ENCODE measurements around the gene SPECC1.
A peak's percentile ranks its signal among the peaks of the same experiment; 100 is the strongest.
"Not testable (repeated sequence)": the region's sequence is repeated elsewhere in the genome, so short reads cannot be mapped to it uniquely, and the experiment has no call there.

SPECC1 gene

GRCh38 chr17:20133517-20133916 lies 124.4 kb downstream of the SPECC1 start:
- no peak for DNase-seq

GRCh38 chr17:20141198-20141972 lies 132.2 kb downstream of the SPECC1 start:
- DNase-seq = no peak

- DNase-seq = no peak
Measured at GRCh38 chr17:20142268-20142667, 133.1 kb downstream of the SPECC1 start.

GRCh38 chr17:20143740-20144139 lies 134.6 kb downstream of the SPECC1 start:
- no peak for DNase-seq

GRCh38 chr17:20145567-20145966 lies 136.4 kb downstream of the SPECC1 start:
- DNase-seq = no peak

GRCh38 chr17:20149251-20149650 lies 140.1 kb downstream of the SPECC1 start:
- DNase-seq = no peak

GRCh38 chr17:20151174-20151573 lies 142.0 kb downstream of the SPECC1 start:
- DNase-seq = no peak

GRCh38 chr17:20153231-20153630 lies 144.1 kb downstream of the SPECC1 start:
- no peak for DNase-seq

GRCh38 chr17:20154286-20155000 lies 145.3 kb downstream of the SPECC1 start:
- DNase-seq = no peak

- peak; percentile 94 for DNase-seq
Measured at GRCh38 chr17:20155258-20156195, 146.4 kb downstream of the SPECC1 start.

- DNase-seq = peak; percentile 37
Measured at GRCh38 chr17:20156196-20157000, 147.2 kb downstream of the SPECC1 start.

GRCh38 chr17:20157001-20157310 lies 147.8 kb downstream of the SPECC1 start:
- peak; percentile 42 for DNase-seq

- no peak for DNase-seq
Measured at GRCh38 chr17:20158580-20158979, 149.4 kb downstream of the SPECC1 start.

GRCh38 chr17:20159406-20160069 lies 150.4 kb downstream of the SPECC1 start:
- DNase-seq = no peak

GRCh38 chr17:20165516-20165915 lies 156.4 kb downstream of the SPECC1 start:
- DNase-seq = not testable (repeated sequence)

GRCh38 chr17:20170085-20170484 lies 160.9 kb downstream of the SPECC1 start:
- no peak for DNase-seq

GRCh38 chr17:20171741-20172365 lies 162.7 kb downstream of the SPECC1 start:
- DNase-seq = no peak

- no peak for DNase-seq
Measured at GRCh38 chr17:20172376-20172775, 163.2 kb downstream of the SPECC1 start.

GRCh38 chr17:20173091-20173490 lies 163.9 kb downstream of the SPECC1 start:
- DNase-seq = no peak

- no peak for DNase-seq
Measured at GRCh38 chr17:20174588-20175265, 165.6 kb downstream of the SPECC1 start.

GRCh38 chr17:20179041-20179440 lies 169.9 kb downstream of the SPECC1 start:
- DNase-seq = peak; percentile 38

Measured in midbrain (tissue), 1 donor.